Activated T-cell treated with anti-CD3 and anti-CD28 coated beads for 1 hour (primary cell): ENCODE results near the gene MICAL3.

ENCODE experiments used
- DNase-seq: peaks from one replicate; pipeline ENCODE4 v3.0.0-alpha.2; 2020; ENCODE audit warnings: low read depth

The MICAL3 gene

GRCh38 chr22:17838180-17838865 is 186.0 kb downstream of the MICAL3 start:
- no peak for DNase-seq

DNA sequence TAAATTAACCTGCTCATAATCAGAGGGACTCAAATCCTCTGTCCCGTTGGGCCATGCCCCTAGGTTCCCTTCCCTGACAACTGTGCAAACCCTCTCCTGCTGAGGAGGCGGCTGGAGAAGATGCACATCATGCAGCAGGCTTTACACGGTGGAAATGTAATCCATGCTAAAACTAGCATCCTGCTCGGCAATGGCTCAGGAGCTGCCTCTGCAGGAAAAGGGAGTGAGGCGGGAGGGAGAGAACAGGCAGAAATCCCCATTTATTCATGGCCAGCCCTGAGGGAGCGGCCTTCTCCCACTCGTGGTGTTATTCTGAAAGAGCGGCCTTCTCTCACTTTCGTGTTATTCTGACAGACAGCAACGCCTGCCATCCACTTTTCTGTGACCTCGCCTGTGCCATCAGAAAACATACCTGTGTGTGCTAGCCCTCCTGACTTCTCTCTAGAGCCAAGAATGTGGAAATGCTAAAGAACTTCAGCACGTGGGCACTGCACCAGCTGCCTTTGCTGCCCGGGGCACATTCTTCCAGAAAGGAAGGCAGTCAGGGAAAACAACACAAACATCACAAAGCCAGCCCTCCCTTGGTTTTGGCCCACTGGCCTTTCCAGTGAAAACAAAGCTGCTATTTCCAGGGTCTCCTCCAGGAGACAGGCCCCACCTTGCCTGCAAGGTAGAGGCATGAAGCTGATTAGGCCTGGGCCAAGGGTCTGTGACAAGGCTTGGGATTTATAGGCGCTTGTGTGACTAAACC is 187.2 kb downstream of the MICAL3 start:
- no peak for DNase-seq

- DNase-seq, result no peak
Measured at GRCh38 chr22:17835256-17835655, 189.1 kb downstream of the MICAL3 start.

DNA sequence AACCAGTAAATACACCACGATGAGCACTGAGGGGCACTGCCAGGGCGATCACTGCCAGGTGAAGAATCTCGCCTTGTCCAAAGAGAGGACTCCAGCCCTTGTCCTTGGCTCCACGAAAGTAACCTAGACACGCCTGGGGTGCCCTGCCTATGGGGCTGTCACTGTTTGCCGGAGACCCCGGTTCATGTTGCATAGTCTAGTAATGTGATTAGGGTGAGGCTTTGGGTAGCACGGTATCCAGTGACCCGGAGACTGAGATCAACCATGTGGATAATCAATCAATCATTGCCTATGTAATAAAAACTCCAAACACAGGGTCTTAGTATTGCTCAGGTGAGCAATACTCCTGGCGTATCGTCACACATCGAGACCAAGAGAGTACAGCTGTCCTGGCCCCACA is 190.9 kb downstream of the MICAL3 start:
- no peak for DNase-seq

DNA sequence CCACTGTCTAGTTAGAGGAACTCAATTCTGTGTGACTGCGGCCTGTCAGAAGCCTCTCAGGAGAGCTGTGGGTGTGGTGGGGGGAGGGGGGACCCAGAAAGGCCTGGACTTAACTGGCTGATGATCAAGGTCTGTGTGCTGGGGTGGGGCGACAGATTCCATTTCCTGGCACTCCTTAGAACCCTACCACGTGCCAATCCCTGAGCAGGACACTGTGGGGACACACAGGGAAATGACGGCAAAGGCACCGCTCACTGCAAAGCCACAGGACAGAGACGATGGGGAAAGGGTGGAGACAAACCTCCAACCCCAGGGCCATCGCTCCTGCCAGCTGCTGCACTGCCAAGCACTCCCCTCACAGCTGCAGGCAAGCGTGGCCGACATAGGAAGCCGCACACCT is 191.7 kb downstream of the MICAL3 start:
- DNase-seq, result no peak

DNA sequence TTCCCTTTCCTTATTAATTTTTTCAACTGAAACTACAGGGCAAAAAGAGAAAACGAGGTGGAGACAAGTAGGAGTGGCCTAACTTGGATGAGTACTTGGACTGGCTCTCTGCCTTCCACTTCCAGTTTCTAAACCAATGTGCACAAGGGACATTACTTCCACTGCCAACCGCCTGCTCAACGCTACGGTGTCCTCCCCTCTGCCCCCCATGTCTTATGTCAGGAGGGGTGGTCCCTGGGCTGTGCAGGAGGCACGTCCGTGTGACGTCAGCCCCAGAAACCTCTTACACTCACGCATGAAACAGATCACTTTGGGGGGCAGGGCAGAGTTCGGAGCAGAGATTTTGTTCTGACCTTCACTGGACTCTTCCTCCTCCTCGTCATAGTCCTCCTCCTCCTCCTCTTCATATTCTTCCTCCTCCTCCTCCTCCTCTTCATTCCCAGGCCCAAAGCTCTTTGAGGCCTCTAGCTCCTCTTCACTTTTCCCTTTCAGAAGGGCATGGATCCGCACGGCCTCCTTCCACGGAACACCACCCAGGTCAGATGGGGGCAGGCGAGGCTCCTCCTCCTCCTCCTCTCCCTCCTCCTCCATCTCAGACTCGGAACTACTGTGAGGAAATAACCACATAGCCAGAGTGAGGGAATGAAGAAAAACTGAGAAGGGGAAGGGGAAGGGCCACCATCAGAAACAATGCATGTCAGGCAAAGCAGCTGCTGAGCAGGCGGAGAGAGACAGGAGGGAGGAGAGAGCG is 192.7 kb downstream of the MICAL3 start:
- no peak for DNase-seq

DNA sequence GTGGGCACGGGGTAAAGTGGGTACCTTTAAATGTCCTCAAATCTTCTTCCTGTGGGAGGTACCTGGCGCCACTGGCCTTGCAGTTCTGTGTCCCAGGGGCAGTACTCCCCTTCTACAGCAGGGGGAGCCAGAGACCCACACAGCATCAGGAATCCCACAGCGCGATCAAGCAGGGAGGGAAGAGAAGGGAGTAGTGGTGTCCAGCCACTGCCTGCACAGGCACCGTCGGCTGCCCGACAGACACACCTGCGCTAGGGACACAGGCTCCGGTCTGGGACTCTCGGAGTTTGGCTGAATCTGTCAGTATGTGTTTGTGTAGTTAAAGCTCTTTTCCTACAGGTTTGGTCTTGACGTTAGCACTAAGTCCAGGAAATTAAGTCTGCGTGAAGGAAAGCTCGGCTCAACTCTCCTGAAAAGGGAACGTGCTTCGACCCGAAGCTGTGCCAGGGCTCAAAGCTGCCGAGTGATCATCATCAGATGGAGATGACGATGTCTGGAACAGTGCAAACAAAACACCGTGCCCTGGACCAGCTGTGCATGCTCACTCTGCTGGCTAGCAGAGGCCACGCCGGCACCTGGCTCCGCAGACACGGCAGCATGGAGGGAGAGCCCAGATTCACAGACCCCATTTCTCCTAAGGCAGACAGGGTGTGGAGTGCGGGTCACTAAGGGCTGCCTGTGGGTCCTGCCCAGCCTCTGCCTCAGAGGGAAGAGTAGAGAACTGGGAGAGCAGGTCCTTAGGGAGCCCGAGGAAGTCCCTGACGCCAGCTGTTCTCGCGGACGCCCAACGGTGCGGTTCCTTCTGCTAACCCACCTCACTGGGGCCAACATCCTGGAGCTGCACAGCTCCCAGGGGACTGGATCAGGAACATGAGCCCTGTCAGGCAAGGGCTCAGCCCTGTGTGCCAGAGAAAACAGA is 194.1 kb downstream of the MICAL3 start:
- DNase-seq, result peak; percentile 78

DNA sequence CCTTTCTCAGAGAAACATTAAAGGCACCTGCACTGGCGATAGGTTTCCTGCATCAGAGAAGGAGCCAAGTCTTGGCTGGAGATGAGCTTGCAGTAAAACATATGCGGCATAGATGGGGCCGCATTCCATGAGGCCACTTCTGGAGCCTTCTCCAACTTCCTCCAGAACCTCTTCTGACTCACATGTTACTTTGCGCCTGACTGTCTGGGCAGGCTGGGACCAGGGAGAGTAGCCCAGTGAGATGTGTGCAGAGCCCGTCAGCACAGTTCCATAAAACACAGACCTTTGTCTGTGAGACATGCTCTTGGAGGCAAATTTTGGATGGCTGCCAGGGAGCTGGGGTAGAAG is 194.7 kb downstream of the MICAL3 start:
- no peak for DNase-seq

GRCh38 chr22:17828502-17829080 is 195.8 kb downstream of the MICAL3 start:
- DNase-seq, result no peak

DNA sequence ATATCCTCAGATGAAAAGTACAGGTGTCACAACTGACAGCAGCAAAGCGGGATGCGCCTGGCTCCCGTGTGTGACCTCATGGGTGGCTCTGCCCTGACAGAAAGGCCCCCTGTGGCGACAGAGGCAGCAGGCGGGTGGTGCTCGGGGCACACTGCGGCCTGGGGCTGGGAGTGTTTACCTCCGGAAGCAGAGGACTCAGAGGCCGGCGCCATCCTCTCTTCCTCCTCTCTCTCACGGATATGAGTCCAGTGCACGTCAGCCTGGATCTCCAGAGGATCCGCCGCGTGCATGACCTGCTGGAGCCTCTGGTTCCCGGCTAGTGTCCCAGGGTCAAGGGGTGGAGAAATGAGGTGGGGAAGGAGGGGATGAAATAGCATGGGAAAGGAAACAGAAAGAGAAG is 196.9 kb downstream of the MICAL3 start:
- no peak for DNase-seq

DNA sequence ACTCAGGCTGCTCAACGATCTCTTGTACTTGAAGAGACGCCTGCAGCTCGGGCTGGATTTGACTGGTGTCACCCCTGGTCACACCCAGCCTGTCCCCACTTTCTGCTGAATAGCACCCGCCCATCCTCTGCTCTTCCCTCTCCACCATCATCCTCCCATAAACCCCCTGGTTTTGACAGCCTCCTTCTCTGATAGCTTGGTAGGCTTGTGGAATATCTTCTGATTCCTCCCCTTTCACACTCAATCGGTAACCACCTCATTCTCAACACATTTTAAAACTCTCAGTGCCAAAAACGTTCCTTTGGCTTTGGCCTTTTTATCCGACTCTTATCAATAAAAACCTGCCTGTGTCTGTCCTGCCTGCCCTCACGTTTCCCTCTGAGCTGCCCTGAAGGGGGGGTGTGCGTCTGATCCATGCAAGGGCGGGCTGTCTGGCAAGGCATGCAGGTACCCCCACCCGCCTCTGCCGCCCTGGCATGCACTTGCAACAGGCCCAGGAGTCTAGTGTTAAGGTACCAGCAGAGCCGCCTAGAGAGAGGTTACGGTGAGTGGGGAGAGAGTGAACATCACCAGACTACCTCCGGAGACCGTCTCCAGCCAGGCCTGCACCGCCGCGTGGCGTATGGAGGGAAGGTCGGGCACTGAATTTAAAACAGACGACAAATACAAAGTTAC is 198.3 kb downstream of the MICAL3 start:
- no peak for DNase-seq

DNA sequence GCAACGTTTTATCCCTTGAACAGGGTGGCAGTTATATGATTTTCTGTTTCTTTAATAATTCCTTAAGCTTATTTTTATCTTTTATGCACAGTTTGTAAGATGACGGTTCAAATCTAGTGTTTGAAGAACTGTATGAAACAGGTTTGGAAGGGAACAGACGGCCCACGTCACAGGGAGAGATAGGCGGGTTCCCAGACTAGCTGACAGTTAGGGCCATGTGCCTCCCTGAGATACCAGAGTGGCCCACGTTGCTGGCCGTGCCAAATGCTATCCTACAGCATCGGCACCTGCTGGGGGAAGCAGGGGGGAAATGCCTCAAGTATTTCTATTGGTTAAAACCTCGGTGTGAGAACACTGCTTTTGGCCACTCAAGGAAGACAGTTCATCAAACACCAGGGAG is 199.9 kb downstream of the MICAL3 start:
- no peak for DNase-seq

GRCh38 chr22:17823964-17824363 is 200.4 kb downstream of the MICAL3 start:
- DNase-seq, result no peak

GRCh38 chr22:17823226-17823625 is 201.1 kb downstream of the MICAL3 start:
- no peak for DNase-seq

- no peak for DNase-seq
Measured at GRCh38 chr22:17822087-17822486, 202.3 kb downstream of the MICAL3 start.

DNA sequence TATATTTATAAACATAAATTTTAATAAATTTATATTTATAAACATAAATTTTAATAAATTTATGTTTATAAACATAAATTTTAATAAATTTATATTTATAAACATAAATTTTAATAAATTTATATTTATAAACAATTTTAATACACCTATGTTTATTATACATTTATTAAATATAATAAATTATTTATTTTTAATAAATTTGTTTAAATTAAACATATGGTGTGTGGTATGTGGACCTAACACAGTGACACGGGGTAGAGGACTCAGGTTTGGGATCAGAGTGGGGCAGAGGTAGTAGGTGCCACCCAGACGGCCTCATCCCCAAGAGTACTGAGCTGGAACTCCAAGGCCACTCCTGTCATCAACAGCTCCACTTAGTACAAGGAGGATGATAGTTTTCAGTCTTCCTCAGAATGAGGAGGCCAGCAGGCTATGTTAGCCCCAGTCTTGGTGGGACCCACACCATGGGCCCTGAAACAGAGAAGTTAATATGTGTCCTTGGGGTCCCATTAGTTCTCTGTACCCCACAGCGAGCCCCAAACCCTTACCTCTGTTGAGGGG is 203.4 kb downstream of the MICAL3 start:
- no peak for DNase-seq

GRCh38 chr22:17818649-17819048 is 205.7 kb downstream of the MICAL3 start:
- DNase-seq, result no peak

DNA sequence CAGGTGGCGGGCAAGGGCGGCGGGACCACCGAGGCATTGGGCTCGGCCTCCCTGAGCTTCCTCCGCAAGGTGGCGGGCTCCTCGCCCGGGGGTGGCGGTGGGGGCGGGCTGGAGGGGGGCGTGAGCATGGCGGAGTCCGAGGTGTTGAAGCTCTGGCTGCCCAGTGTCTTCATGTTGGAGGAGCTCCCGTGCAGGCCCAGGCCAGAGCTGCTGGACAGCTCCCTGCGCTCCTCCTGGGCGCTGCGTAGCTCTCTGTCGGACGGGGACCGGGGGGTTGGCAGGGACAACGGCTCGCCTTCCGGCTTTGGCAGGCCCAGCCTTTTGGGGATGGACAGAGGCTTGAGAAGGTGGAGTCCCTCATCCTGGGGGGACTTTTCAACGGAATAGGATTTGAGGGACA is 206.2 kb downstream of the MICAL3 start:
- no peak for DNase-seq

DNA sequence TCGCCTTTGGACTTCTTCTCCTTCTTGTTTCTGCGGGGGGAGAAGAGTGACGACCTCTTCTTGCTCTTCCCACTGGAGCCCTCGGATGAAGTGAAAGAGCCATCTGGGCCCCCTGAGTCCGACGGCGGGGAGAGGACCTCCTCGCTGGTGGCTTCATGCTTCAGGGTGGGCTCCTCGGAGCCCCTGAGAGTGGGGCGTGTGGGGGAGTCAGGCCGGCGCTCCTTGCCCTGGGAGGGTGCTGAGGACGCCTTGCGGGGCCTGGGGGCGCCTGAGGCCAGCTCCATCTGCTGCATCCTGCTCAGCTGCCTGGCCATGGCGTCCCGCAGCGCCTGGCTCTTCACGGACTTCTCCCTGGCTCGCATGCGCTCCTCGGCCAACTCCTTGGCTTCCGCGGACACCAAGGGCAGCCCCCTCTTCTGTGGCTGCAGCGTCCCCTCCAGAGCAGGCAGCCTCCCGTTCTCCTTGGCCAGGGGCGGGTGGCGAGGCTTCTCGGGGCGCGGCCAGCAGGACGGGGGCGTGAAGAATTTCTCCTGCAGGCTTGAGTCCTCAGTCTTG is 206.8 kb downstream of the MICAL3 start:
- DNase-seq, result no peak

GRCh38 chr22:17817079-17817478 is 207.3 kb downstream of the MICAL3 start:
- no peak for DNase-seq

DNA sequence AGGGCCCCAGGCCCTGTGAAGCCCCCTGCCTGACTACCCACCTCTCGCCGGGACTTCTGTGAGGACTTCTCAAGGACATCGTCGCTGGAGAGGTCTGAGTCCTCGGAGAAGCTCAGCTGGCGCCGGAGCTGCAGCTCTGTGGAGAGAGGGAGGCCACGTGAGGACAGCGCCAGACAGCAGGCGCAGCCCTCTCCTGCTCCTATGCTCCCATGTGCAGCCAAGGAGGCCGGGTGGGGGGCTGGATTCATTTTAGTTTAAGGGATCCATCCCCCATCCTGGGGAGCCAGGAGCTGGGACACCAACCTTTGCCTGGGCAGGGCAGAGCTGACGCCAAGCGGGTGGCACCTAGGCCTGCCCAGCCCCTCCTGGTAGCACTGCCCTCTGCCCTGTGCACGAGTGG is 207.7 kb downstream of the MICAL3 start:
- no peak for DNase-seq
